Brain microvascular endothelial cell (primary cell): ENCODE results near the gene AP5M1.
"Not testable (repeated sequence)": the region's sequence is repeated elsewhere in the genome, so short reads cannot be mapped to it uniquely, and the experiment has no call there.

Experiments used
- DNase-seq: peaks from one replicate; pipeline ENCODE4 v3.0.0-alpha.2; 2020
- H3K27ac ChIP-seq: fragments of 250-450 bp; sonication (Bioruptor Pico); 2 replicates; pipeline ENCODE4 v1.5.1; 2020; ENCODE audit warnings: mild to moderate bottlenecking, moderate library complexity
- H3K27me3 ChIP-seq: fragments of 250-450 bp; sonication (Bioruptor Pico); replicated peaks from 2 replicates; pipeline ENCODE4 v1.5.1; 2020; ENCODE audit warnings: mild to moderate bottlenecking
- H3K36me3 ChIP-seq: fragments of 250-450 bp; sonication (Bioruptor Pico); replicated peaks from 2 replicates; pipeline ENCODE4 v1.5.1; 2020; ENCODE audit warnings: mild to moderate bottlenecking
- H3K4me3 ChIP-seq: 2 replicates; pipeline ENCODE4 v1.5.1; 2011; ENCODE audit warnings: low read depth, mild to moderate bottlenecking, control low read depth, low read length, moderate library complexity
- in situ Hi-C: cut with HindIII; loops from 2 replicates; pipeline ENCODE4 v1.10.0; 2017; ENCODE audit warnings: low sequenced_read_pairs, low pct_ligation_motif_present
- TF ChIP-seq, protein P1 (sequence below): IDR thresholded peaks from 2 replicates; pipeline ENCODE4 v1.5.1; 2011; ENCODE audit warnings: low read depth, mild to moderate bottlenecking, moderate library complexity, low read length, control low read depth, inconsistent platforms; ENCODE audit errors: missing control alignments

AP5M1 gene, protein sequence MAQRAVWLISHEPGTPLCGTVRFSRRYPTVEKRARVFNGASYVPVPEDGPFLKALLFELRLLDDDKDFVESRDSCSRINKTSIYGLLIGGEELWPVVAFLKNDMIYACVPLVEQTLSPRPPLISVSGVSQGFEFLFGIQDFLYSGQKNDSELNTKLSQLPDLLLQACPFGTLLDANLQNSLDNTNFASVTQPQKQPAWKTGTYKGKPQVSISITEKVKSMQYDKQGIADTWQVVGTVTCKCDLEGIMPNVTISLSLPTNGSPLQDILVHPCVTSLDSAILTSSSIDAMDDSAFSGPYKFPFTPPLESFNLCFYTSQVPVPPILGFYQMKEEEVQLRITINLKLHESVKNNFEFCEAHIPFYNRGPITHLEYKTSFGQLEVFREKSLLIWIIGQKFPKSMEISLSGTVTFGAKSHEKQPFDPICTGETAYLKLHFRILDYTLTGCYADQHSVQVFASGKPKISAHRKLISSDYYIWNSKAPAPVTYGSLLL

DNA sequence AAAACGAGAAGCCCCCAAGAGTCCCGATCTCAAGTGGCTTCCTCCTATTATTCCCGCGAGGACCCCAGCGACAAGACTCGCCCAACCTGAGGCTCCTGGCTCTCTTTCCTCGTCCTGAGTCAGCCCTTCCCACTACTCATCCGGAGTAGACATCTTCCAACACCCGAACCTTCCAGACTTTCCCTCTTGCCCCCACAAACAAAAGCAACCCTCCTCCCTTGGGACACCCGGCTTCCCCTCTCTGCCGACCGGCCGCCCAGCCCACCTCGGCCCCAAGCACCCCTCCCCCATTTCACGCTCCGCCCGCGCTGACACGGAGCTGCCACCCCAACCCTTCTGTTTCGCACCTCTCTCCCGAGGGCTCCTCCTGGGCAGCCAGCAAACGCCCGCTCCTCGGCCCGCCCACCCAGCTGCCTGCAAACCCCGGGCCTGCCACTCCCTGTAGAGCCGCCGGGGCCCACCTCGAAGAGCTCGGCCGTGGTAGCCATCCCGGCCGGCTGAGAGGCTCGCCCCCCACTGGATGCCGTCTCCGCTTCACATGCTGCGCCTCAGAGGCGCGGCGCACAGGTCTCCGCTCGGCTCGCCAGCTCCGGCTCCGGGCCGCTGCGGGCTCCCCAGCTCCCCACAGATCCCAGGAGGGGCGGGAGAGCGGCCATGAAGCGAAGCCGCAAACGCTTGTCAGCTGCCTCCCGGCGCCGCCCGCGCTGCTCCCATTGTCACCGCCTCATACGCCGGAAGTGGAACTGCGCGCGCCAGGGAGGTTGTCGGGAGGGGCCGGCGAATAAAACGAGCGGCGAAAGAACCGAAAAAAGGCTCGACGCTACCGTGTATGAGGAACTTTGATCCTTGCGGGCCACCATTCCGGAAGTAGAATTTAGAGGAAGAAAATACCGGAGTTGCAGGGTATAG lies at the start of gene AP5M1, which contains the start of gene EXOC5:
Gene AP5M1, plus strand, starts transcription at position 811 of the 909 bp plus-strand sequence. CDS start 344 bp downstream, outside the sequence.
Gene EXOC5, minus strand, starts transcription at position 745 of the 909 bp plus-strand sequence. Its CDS starts 257 bp downstream, at position 488.
- no peaks in the 10 kb centered on the region for H3K36me3 ChIP-seq
- H3K27ac ChIP-seq, result peak within 1 kb of the TSS; percentile 70
- H3K4me3 ChIP-seq, result peak within 1 kb of the TSS; percentile 77
- H3K27me3 ChIP-seq, result no peaks in the 10 kb centered on the region
- in situ Hi-C loops, result no loop called here
- DNase-seq, result peak; percentile 86
- TF ChIP-seq, protein P1, sequence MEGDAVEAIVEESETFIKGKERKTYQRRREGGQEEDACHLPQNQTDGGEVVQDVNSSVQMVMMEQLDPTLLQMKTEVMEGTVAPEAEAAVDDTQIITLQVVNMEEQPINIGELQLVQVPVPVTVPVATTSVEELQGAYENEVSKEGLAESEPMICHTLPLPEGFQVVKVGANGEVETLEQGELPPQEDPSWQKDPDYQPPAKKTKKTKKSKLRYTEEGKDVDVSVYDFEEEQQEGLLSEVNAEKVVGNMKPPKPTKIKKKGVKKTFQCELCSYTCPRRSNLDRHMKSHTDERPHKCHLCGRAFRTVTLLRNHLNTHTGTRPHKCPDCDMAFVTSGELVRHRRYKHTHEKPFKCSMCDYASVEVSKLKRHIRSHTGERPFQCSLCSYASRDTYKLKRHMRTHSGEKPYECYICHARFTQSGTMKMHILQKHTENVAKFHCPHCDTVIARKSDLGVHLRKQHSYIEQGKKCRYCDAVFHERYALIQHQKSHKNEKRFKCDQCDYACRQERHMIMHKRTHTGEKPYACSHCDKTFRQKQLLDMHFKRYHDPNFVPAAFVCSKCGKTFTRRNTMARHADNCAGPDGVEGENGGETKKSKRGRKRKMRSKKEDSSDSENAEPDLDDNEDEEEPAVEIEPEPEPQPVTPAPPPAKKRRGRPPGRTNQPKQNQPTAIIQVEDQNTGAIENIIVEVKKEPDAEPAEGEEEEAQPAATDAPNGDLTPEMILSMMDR, result no peak

DNA sequence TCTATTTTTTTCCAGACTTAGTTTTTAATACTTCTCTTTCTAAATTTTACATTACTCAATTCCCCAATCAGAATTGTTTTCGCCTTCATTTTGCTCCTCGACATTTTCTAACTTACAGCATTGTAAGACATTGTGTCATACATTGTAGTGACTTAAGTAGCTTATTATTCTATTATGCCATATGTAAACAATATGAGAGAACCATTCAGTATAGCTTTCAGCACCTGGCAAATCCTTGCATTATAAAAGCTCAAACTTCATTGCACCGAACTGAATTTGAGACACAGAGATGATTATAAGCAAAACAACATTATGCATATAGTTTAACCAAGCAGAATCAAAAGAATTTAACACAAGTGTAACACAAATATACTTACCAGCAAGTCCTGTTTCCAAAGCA lies 46.8 kb upstream of the AP5M1 start:
- Histone ChIP-seq H3K27ac (no peak overlapping the region), H3K27me3 (no peaks in the 10 kb centered on the region), H3K36me3 (peaks cover 9% of the 10 kb centered on the region), H3K4me3 (no peak overlapping the region)
- in situ Hi-C loops, result no loop called here
- TF ChIP-seq, protein P1, result no peak
- no peak for DNase-seq

GRCh38 chr14:57227083-57227482 lies 41.7 kb upstream of the AP5M1 start:
- Histone ChIP-seq H3K27me3 (no peaks in the 10 kb centered on the region), H3K4me3 (no peak overlapping the region), H3K36me3 (peaks cover 13% of the 10 kb centered on the region), H3K27ac (no peak overlapping the region)
- TF ChIP-seq, protein P1, result no peak
- in situ Hi-C loops, result no loop called here
- DNase-seq, result no peak

- in situ Hi-C loops, H3K27ac ChIP-seq, H3K4me3 ChIP-seq, H3K27me3 ChIP-seq, DNase-seq: not testable (repeated sequence)
- H3K36me3 ChIP-seq, result peaks cover 15% of the 10 kb centered on the region
Observed at GRCh38 chr14:57228320-57228719, 40.5 kb upstream of the AP5M1 start.

DNA sequence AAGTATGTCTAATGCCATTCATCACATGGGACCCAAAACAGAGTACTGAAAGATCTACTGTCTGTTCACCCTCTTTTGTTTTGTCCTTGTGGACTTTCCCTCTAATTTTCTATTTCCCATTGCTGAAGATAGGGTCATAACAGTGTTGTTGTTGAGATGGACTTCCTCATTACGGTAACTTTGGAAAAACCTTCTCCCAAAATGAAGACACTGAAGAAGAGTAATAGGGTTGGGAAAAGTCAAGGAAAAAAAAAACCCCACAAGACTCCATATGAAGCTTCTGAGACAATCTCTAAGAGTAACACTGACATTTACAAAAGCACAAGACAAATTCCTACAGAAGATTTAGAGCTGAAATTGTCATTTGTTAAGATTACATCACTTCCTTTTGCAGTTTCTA lies 36.8 kb upstream of the AP5M1 start:
- TF ChIP-seq, protein P1, result no peak
- H3K36me3 ChIP-seq, result peaks cover 15% of the 10 kb centered on the region
- no peak overlapping the region for H3K27ac ChIP-seq
- no peak overlapping the region for H3K4me3 ChIP-seq
- DNase-seq, result no peak
- in situ Hi-C loops, result no loop called here
- no peaks in the 10 kb centered on the region for H3K27me3 ChIP-seq

DNA sequence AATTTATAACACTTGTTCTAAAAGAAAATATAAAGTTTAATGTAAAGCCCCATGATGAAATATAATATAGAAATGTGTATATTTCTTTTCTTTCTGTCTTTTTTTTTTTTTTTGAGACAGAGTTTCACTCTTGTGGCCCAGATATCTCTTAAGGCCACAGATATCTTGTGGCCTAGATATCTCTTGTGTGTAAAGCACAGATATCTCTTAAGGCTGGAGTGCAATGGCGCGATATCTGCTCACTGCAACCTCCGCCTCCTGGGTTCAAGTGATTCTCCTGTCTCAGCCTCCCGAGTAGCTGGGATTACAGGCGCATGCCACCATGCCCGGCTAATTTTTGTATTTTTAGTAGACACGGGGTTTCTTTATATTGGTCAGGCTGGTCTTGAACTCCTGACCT lies 28.7 kb upstream of the AP5M1 start:
- H3K27ac ChIP-seq, H3K36me3 ChIP-seq, H3K4me3 ChIP-seq, DNase-seq, H3K27me3 ChIP-seq, in situ Hi-C loops: not testable (repeated sequence)
